ENCODE measurements around the gene GHDC. TPM values are rescaled to one million over a fixed set of nuclear protein-coding genes. Genes with fewer than 3 reads are reported as not detected.
A peak's percentile ranks its signal among the peaks of the same experiment; 100 is the strongest.
"Not testable (repeated sequence)": the region's sequence is repeated elsewhere in the genome, so short reads cannot be mapped to it uniquely, and the experiment has no call there.

Gene GHDC
- 14.4 and 17.5 TPM in 2 replicates for total RNA-seq

- peak within 1 kb of the TSS; percentile 84 for H3K27ac Mint-ChIP-seq
- intact Hi-C loops (cut with micrococcal nuclease), result loop anchor here (1.0 to 5.0 kb wide), 2 partner anchors 39 to 483 kb away; partner anchors contain the start of gene PLEKHH3
- peaks cover 3% of the 10 kb centered on the region for H3K36me3 Mint-ChIP-seq (ENCODE audit: low read depth)
- peak; percentile 95 for DNase-seq
- H3K4me3 Mint-ChIP-seq, result peak within 1 kb of the TSS; percentile 89
- peaks cover 14% of the 10 kb centered on the region for H3K4me1 Mint-ChIP-seq
- H3K27me3 Mint-ChIP-seq, result no peaks in the 10 kb centered on the region
- H3K9me3 Mint-ChIP-seq, result no peaks in the 10 kb centered on the region
Measured at GRCh38 chr17:42193969-42194899, at the start of gene GHDC. TSS of gene GHDC (minus strand) at chr17:42194494. CDS start at chr17:42193581, 913 bp downstream.

GRCh38 chr17:42243493-42243982 is 49.2 kb upstream of the GHDC start:
- no peaks in the 10 kb centered on the region for H3K27me3 Mint-ChIP-seq
- H3K27ac Mint-ChIP-seq, result no peak overlapping the region
- no peaks in the 10 kb centered on the region for H3K9me3 Mint-ChIP-seq
- intact Hi-C loops (cut with micrococcal nuclease), result no loop called here
- peaks cover 36% of the 10 kb centered on the region for H3K4me1 Mint-ChIP-seq
- peaks cover 25% of the 10 kb centered on the region for H3K36me3 Mint-ChIP-seq (ENCODE audit: low read depth)
- DNase-seq, result no peak
- H3K4me3 Mint-ChIP-seq, result no peak overlapping the region

GRCh38 chr17:42241871-42242270 is 47.6 kb upstream of the GHDC start:
- Mint-ChIP-seq H3K4me1 (peaks cover 23% of the 10 kb centered on the region), H3K9me3 (no peaks in the 10 kb centered on the region), H3K4me3 (no peak overlapping the region), H3K27ac (no peak overlapping the region), H3K27me3 (no peaks in the 10 kb centered on the region), H3K36me3 (ENCODE audit: low read depth) (peaks cover 20% of the 10 kb centered on the region)
- DNase-seq, result no peak
- intact Hi-C loops (cut with micrococcal nuclease), result no loop called here

GRCh38 chr17:42240863-42241262 is 46.6 kb upstream of the GHDC start:
- H3K9me3 Mint-ChIP-seq; H3K27ac Mint-ChIP-seq; H3K4me3 Mint-ChIP-seq; DNase-seq; intact Hi-C loops (cut with micrococcal nuclease); H3K27me3 Mint-ChIP-seq: not testable (repeated sequence)
- H3K4me1 Mint-ChIP-seq, result peaks cover 21% of the 10 kb centered on the region
- H3K36me3 Mint-ChIP-seq (ENCODE audit: low read depth), result peaks cover 18% of the 10 kb centered on the region

- Mint-ChIP-seq H3K4me3 (no peak overlapping the region), H3K4me1 (peaks cover 19% of the 10 kb centered on the region), H3K27me3 (no peaks in the 10 kb centered on the region), H3K9me3 (no peaks in the 10 kb centered on the region), H3K27ac (no peak overlapping the region), H3K36me3 (ENCODE audit: low read depth) (peaks cover 19% of the 10 kb centered on the region)
- intact Hi-C loops (cut with micrococcal nuclease), result no loop called here
- no peak for DNase-seq
Measured at GRCh38 chr17:42240201-42240600, 45.9 kb upstream of the GHDC start.

- H3K27me3 Mint-ChIP-seq; H3K27ac Mint-ChIP-seq; H3K4me3 Mint-ChIP-seq; intact Hi-C loops (cut with micrococcal nuclease); DNase-seq; H3K9me3 Mint-ChIP-seq: not testable (repeated sequence)
- Mint-ChIP-seq H3K4me1 (peaks cover 24% of the 10 kb centered on the region), H3K36me3 (ENCODE audit: low read depth) (peaks cover 23% of the 10 kb centered on the region)
Measured at GRCh38 chr17:42239576-42239975, 45.3 kb upstream of the GHDC start.

- H3K9me3 Mint-ChIP-seq, result no peaks in the 10 kb centered on the region
- H3K4me1 Mint-ChIP-seq, result peaks cover 22% of the 10 kb centered on the region
- no peak overlapping the region for H3K4me3 Mint-ChIP-seq
- peaks cover 31% of the 10 kb centered on the region for H3K36me3 Mint-ChIP-seq (ENCODE audit: low read depth)
- DNase-seq, result no peak
- H3K27ac Mint-ChIP-seq, result no peak overlapping the region
- no peaks in the 10 kb centered on the region for H3K27me3 Mint-ChIP-seq
- intact Hi-C loops (cut with micrococcal nuclease), result no loop called here
Measured at GRCh38 chr17:42236760-42237159, 42.5 kb upstream of the GHDC start.

- Mint-ChIP-seq H3K9me3 (no peaks in the 10 kb centered on the region), H3K27me3 (no peaks in the 10 kb centered on the region), H3K4me3 (no peak overlapping the region), H3K27ac (no peak overlapping the region), H3K4me1 (peaks cover 20% of the 10 kb centered on the region), H3K36me3 (ENCODE audit: low read depth) (peaks cover 39% of the 10 kb centered on the region)
- intact Hi-C loops (cut with micrococcal nuclease), result no loop called here
- no peak for DNase-seq
Measured at GRCh38 chr17:42233994-42234393, 39.7 kb upstream of the GHDC start.

GRCh38 chr17:42233156-42233555 is 38.9 kb upstream of the GHDC start:
- H3K27ac Mint-ChIP-seq, result no peak overlapping the region
- no peaks in the 10 kb centered on the region for H3K27me3 Mint-ChIP-seq
- no peak overlapping the region for H3K4me3 Mint-ChIP-seq
- H3K4me1 Mint-ChIP-seq, result peaks cover 26% of the 10 kb centered on the region
- intact Hi-C loops (cut with micrococcal nuclease), result no loop called here
- peaks cover 46% of the 10 kb centered on the region for H3K36me3 Mint-ChIP-seq (ENCODE audit: low read depth)
- DNase-seq, result no peak
- H3K9me3 Mint-ChIP-seq, result no peaks in the 10 kb centered on the region

GRCh38 chr17:42230225-42230624 is 35.9 kb upstream of the GHDC start:
- Mint-ChIP-seq H3K36me3 (ENCODE audit: low read depth) (peaks cover 55% of the 10 kb centered on the region), H3K4me3 (no peak overlapping the region), H3K27me3 (no peaks in the 10 kb centered on the region), H3K27ac (peak overlapping the region; percentile 45), H3K9me3 (no peaks in the 10 kb centered on the region), H3K4me1 (peaks cover 29% of the 10 kb centered on the region)
- DNase-seq, result no peak
- intact Hi-C loops (cut with micrococcal nuclease), result no loop called here

- DNase-seq, result no peak
- H3K9me3 Mint-ChIP-seq, result no peaks in the 10 kb centered on the region
- peak overlapping the region; percentile 38 for H3K27ac Mint-ChIP-seq
- H3K4me3 Mint-ChIP-seq, result no peak overlapping the region
- intact Hi-C loops (cut with micrococcal nuclease), result no loop called here
- peaks cover 57% of the 10 kb centered on the region for H3K36me3 Mint-ChIP-seq (ENCODE audit: low read depth)
- H3K27me3 Mint-ChIP-seq, result no peaks in the 10 kb centered on the region
- H3K4me1 Mint-ChIP-seq, result peaks cover 18% of the 10 kb centered on the region
Measured at GRCh38 chr17:42227849-42228700, 33.8 kb upstream of the GHDC start.

GRCh38 chr17:42225646-42226045 is 31.4 kb upstream of the GHDC start:
- Mint-ChIP-seq H3K36me3 (ENCODE audit: low read depth) (peaks cover 56% of the 10 kb centered on the region), H3K4me3 (no peak overlapping the region), H3K9me3 (no peaks in the 10 kb centered on the region), H3K27ac (no peak overlapping the region), H3K4me1 (peaks cover 23% of the 10 kb centered on the region), H3K27me3 (no peaks in the 10 kb centered on the region)
- intact Hi-C loops (cut with micrococcal nuclease), result no loop called here
- DNase-seq, result no peak

GRCh38 chr17:42224651-42225050 is 30.4 kb upstream of the GHDC start:
- peaks cover 49% of the 10 kb centered on the region for H3K36me3 Mint-ChIP-seq (ENCODE audit: low read depth)
- H3K27ac Mint-ChIP-seq, result peak overlapping the region; percentile 25
- intact Hi-C loops (cut with micrococcal nuclease), result no loop called here
- H3K27me3 Mint-ChIP-seq, result no peaks in the 10 kb centered on the region
- H3K9me3 Mint-ChIP-seq, result no peaks in the 10 kb centered on the region
- no peak overlapping the region for H3K4me3 Mint-ChIP-seq
- peaks cover 16% of the 10 kb centered on the region for H3K4me1 Mint-ChIP-seq
- no peak for DNase-seq
